HPDE6-E6E7 (cell line): ENCODE data around the gene CRB1.

Experiments
- DNase-seq: peaks from one replicate; pipeline ENCODE4 v3.0.0; 2011; ENCODE audit warnings: missing footprints; ENCODE audit errors: extremely low spot score

The CRB1 gene

GRCh38 chr1:197304638-197305200 is 36.7 kb downstream of the CRB1 start:
- no peak for DNase-seq

GRCh38 chr1:197305925-197306324 is 37.9 kb downstream of the CRB1 start:
- no peak for DNase-seq

DNA sequence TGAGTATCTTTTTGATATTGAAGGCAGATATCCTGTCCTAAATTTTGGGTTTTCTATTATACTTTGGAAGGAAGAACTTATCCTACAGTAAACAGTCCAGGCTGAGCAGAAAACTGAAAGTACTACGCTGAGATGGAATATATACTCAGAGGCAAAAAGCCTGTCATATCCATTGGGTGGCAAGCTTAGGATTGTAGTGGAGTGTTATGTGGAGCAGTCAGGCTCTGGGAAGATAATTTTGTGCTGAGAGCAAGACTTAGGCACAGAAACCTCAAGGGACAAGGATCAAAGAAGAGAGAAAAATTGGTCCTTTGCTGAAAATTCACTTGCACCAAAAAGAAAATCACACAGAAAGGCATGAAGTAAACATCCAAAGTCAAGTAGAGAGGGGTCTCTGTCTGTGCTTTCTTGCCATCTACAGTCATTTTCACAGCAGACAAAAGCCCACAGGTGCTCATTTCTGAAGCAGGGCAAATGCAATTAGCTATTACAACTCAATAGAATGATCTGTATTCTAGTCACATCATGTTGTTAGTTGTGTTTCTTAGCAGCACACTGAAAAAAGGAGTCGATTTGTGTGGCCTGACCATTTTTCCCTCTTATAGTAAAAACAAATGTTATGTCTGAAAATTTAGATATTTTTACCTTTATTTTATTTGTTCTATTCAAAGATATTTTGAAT is 38.5 kb downstream of the CRB1 start:
- DNase-seq: no peak

DNA sequence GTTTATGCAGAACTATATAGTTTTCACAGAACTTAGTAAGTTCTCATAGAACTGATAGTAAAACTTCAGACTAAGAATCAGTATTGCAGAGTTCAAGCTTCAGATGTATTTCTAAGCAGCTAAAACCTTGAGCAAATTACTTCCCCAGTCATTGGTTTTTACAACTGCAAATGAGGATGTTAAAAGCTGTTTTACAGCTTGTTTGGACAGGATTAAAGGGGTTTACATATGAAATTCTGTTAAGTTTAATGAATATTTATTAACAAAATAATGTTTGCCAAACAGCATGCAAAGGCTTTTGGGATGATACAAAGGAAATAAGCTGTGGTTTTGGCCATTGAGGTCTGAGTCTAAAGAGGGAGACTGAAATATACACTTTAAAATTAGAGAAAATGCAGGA is 39.1 kb downstream of the CRB1 start:
- DNase-seq: no peak

DNA sequence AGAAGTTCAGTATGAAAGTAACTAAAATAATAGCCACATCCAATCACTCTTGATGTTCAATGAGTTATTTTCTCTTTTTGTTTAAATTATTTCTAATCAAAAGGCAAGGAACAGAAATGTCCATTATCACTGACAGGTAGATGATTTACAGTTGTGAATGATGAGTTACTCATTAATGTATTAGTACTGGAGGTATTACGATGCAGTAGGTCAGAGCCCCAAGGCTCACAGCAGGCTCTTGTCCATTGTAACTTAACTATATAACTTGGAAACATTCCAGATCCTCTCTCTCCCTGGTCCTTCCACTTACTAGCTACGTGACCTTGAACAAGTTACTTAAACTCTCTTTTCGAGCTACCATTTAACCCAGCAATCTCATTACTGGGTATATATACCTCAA is 39.5 kb downstream of the CRB1 start:
- no peak for DNase-seq

DNA sequence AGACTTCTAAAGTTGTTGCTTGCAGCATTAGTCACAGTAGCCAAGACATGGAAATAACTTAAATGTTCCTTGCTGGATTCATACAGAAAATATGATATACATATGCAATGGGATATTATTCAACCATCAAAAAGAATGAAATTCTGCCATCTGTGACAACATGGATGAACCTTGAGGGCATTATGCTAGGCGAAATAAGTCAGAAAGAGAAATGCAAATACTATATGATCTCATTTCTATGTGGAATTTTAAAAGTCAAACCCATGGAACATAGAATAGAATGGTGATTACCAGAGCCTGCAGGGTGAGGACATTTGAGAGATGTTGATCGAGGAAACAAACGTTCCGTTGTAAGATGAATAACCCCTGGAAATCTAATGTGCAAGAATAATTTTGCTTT is 43.0 kb downstream of the CRB1 start:
- DNase-seq: no peak

- DNase-seq: no peak
These were observed 44.1 kb downstream of the CRB1 start for GRCh38 chr1:197312163-197312562.

GRCh38 chr1:197313713-197314112 is 45.7 kb downstream of the CRB1 start:
- no peak for DNase-seq

GRCh38 chr1:197314682-197315081 is 46.6 kb downstream of the CRB1 start:
- no peak for DNase-seq

GRCh38 chr1:197319631-197320030 is 51.6 kb downstream of the CRB1 start:
- no peak for DNase-seq

GRCh38 chr1:197320991-197321531 is 53.0 kb downstream of the CRB1 start:
- no peak for DNase-seq

- DNase-seq: no peak
These were observed 53.8 kb downstream of the CRB1 start for GRCh38 chr1:197321811-197322210.

- no peak for DNase-seq
These were observed 59.8 kb downstream of the CRB1 start for GRCh38 chr1:197327776-197328364.

- DNase-seq: no peak
These were observed 62.2 kb downstream of the CRB1 start for GRCh38 chr1:197330213-197330612.

DNA sequence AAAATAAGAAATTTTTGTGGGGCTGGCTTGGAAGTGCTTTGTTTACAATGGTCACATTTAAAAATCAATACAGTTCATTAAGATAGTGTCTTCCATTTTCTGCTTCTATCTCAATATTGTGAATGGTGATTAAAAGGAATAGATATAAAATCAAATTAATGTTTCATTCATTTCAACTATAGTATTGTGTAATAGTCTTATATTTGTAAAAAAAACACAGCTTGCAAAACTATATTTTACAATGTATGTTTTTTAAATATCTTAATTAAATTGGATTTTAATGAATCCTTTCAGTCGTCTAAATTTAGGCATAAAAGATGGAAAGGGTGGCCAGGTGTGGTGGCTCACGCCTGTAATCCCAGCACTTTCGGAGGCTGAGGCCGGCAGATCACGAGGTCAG is 63.5 kb downstream of the CRB1 start:
- no peak for DNase-seq

GRCh38 chr1:197333041-197333440 is 65.0 kb downstream of the CRB1 start:
- no peak for DNase-seq

DNA sequence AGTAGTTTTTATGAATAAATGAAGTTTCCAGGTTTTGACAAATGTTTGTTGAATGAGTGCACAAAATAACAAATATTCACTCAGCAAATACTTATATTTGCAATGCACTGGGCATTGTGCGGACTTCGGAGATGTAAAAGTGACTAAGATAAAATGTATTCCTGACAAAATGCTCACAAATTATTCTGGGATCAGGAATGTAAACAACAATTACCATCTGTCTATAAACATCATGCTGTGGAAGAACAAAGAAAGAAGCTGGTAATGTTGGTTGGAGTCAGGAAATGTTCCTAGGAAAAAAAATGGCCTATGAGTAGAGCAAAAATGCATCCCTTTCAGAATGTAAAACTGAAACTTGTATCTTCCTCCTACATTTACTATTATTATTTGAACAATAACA is 68.5 kb downstream of the CRB1 start:
- no peak for DNase-seq

DNA sequence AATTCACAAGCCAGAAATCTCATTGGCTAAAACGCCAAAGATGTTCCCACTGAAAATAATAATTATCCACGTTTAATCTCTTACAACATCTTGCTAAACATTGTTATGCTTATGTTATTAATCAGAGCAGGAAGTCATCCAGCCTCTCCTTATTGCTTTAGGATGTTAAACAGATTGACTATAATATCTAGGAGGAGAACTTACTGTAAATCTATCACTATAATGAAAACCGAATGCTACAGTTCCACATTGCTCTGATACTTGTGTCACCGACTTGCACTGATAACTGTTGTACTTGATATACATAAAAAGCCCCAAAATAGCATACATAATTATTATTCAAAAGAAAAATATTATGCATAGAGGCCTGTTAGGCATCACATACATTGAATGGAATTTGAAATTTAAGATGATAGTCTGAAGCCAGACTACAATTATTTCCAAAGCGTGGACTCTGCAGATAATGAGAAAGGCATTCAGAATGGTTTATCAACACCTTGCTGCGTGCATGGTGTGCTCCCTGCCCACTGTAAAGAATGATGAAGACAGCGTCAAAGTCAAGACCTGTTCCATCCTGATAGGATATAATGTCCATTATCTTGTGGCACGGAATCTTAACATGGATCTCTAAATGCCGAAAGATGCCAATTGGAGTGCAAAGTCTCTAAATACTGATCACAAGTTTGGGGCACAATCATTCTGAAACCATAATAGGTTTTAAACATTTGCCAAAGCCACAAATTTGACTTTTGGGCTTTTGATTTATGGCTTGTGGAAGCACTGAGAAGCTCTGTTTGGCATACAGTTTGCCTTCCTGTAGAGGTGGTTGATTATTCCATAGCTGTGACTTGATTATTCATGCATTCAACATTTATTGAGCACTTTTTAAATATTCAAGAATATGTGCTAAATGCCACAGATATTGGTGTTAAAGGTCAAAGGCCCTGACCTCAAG is 71.3 kb downstream of the CRB1 start:
- no peak for DNase-seq

DNA sequence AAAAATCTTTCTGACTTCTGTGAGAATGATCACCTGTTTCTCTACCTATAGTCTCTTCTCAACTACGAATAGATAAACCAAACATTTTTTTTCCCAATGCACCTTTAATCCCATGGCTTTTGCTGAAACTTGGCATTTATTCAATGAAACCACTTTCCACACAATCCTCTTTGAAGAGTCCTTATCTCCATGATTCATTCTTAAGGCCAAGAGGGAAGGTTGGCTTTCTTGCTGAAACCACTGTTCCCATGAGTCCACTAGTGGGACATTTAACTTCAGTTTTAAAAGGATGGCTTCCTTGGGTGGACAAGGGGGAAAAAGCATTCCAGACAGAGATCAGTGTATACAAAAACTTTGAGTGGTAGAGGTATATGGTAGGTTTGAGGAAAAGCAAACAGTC is 73.6 kb downstream of the CRB1 start:
- DNase-seq: no peak

GRCh38 chr1:197342044-197342565 is 74.1 kb downstream of the CRB1 start:
- no peak for DNase-seq

GRCh38 chr1:197342669-197343068 is 74.6 kb downstream of the CRB1 start:
- no peak for DNase-seq
